IMR-90 (cell line): Measurements from ENCODE around the gene FRMPD4. TPM values are rescaled to one million over a fixed set of nuclear protein-coding genes. Genes with fewer than 3 reads are reported as not detected.

Experiments used
- ATAC-seq: fragments of 200-7000 bp; cut with Tn5 transposase; 2 replicates; pipeline ENCODE4 v1.9.1; 2020; ENCODE audit warnings: low read depth, mild to moderate bottlenecking, moderate library complexity
- BruUV-seq: library from RNA; stranded (reverse); fragments of 400-500 nt; replicated peaks from 2 replicates; lab custom pipeline; 2021; lab: Mats Ljungman, UMichigan
- CTCF ChIA-PET: fragments of 300-600 bp; formaldehyde crosslinking; extraction: SDS; loops from one replicate; lab custom pipeline; 2021; ENCODE audit warnings: antibody characterized with exemption; lab: Yijun Ruan, JAX
- POLR2A ChIA-PET: fragments of 300-600 bp; sonication (Branson Sonifier 250); formaldehyde crosslinking; loops from one replicate; lab custom pipeline; 2022; ENCODE audit warnings: antibody characterized with exemption; ENCODE audit not compliant: unreplicated experiment; lab: Charles Lee
- DNase-seq: peaks from one replicate; pipeline ENCODE4 v3.0.0; 2013
- H2AFZ ChIP-seq: replicated peaks from 2 replicates; pipeline ENCODE3; 2013; ENCODE audit warnings: low read length, mild to moderate bottlenecking; ENCODE audit not compliant: poor library complexity
- H2AK5ac ChIP-seq: 2 replicates; pipeline ENCODE4 v1.6.1; 2013; ENCODE audit warnings: low read depth, low read length, inconsistent platforms
- H2AK9ac ChIP-seq: replicated peaks from 2 replicates; pipeline ENCODE3; 2013; ENCODE audit warnings: mild to moderate bottlenecking, low read depth, low read length, moderate library complexity; ENCODE audit not compliant: poor library complexity
- H2BK120ac ChIP-seq: 2 replicates; pipeline ENCODE4 v1.6.1; 2013; ENCODE audit warnings: low read depth, low read length, inconsistent platforms
- H2BK15ac ChIP-seq: 3 replicates; pipeline ENCODE4 v1.6.1; 2013; ENCODE audit warnings: low read depth, low read length, inconsistent platforms
- H2BK20ac ChIP-seq: 2 replicates; pipeline ENCODE4 v1.6.1; 2013; ENCODE audit warnings: low read depth, mild to moderate bottlenecking, inconsistent platforms, low read length, moderate library complexity
- H2BK5ac ChIP-seq: 2 replicates; pipeline ENCODE4 v1.6.1; 2013; ENCODE audit warnings: mild to moderate bottlenecking, low read depth, low read length, inconsistent platforms; ENCODE audit not compliant: poor library complexity, severe bottlenecking
- H3K14ac ChIP-seq: replicated peaks from 2 replicates; pipeline ENCODE4 v1.6.1; 2013; ENCODE audit warnings: low read depth, low read length, inconsistent platforms
- H3K18ac ChIP-seq: 2 replicates; pipeline ENCODE4 v1.6.1; 2013; ENCODE audit warnings: low read depth, low read length, control low read depth
- H3K23ac ChIP-seq: 2 replicates; pipeline ENCODE4 v1.6.1; 2013; ENCODE audit warnings: low read depth, low read length, inconsistent platforms
- H3K27ac ChIP-seq: 2 replicates; pipeline ENCODE4 v1.5.1; 2013; ENCODE audit warnings: mild to moderate bottlenecking, control low read depth, low read length; ENCODE audit not compliant: insufficient read depth
- H3K27me3 ChIP-seq: 2 replicates; pipeline ENCODE4 v1.6.1; 2013; ENCODE audit warnings: low read length; ENCODE audit not compliant: control insufficient read depth, insufficient read depth
- H3K36me3 ChIP-seq: 2 replicates; pipeline ENCODE4 v1.6.1; 2013; ENCODE audit warnings: low read length, mixed read lengths; ENCODE audit not compliant: control insufficient read depth, insufficient read depth
- H3K4ac ChIP-seq: 2 replicates; pipeline ENCODE4 v1.6.1; 2013; ENCODE audit warnings: low read depth, low read length, inconsistent platforms
- H3K4me1 ChIP-seq: 2 replicates; pipeline ENCODE4 v1.6.1; 2013; ENCODE audit warnings: low read length, mixed read lengths; ENCODE audit not compliant: control insufficient read depth, insufficient read depth
- H3K4me2 ChIP-seq: 2 replicates; pipeline ENCODE4 v1.6.1; 2013; ENCODE audit warnings: low read depth, mild to moderate bottlenecking, control low read depth, low read length, moderate library complexity
- H3K4me3 ChIP-seq: 2 replicates; pipeline ENCODE4 v1.5.1; 2013; ENCODE audit warnings: low read depth, mild to moderate bottlenecking, control low read depth, low read length, moderate library complexity; ENCODE audit not compliant: insufficient read depth
- H3K56ac ChIP-seq: 2 replicates; pipeline ENCODE4 v1.6.1; 2013; ENCODE audit warnings: low read length, inconsistent platforms; ENCODE audit not compliant: insufficient read depth; ENCODE audit errors: extremely low read depth
- H3K79me1 ChIP-seq, 2 experiments: 2 replicates each; pipeline ENCODE4 v1.6.1; 2013; ENCODE audit warnings: low read length in 2 of 2, inconsistent platforms in 1 of 2, low read depth in 1 of 2
- H3K9ac ChIP-seq: 2 replicates; pipeline ENCODE4 v1.6.1; 2013; ENCODE audit warnings: low read depth, low read length, control low read depth
- H3K9me1 ChIP-seq: 2 replicates; pipeline ENCODE4 v1.6.1; 2013; ENCODE audit warnings: low read length, inconsistent platforms; ENCODE audit not compliant: insufficient read depth
- H3K9me3 ChIP-seq: 2 replicates; pipeline ENCODE4 v1.6.1; 2013; ENCODE audit warnings: low read length; ENCODE audit not compliant: control insufficient read depth, insufficient read depth
- H4K20me1 ChIP-seq: 2 replicates; pipeline ENCODE4 v1.6.1; 2013; ENCODE audit warnings: low read length, inconsistent platforms; ENCODE audit not compliant: insufficient read depth
- H4K5ac ChIP-seq: 2 replicates; pipeline ENCODE4 v1.6.1; 2013; ENCODE audit warnings: mild to moderate bottlenecking, low read depth, low read length, control low read depth
- H4K8ac ChIP-seq, 2 experiments: 2 replicates each; pipeline ENCODE4 v1.6.1; 2013; ENCODE audit warnings: low read depth in 2 of 2, low read length in 2 of 2, control low read depth in 1 of 2, inconsistent platforms in 1 of 2
- H4K91ac ChIP-seq: 2 replicates; pipeline ENCODE4 v1.6.1; 2013; ENCODE audit warnings: low read depth, low read length, inconsistent platforms; ENCODE audit not compliant: insufficient read depth
- CHD1 ChIP-seq: IDR thresholded peaks from 2 replicates; pipeline ENCODE4 v1.6.1; 2012; ENCODE audit warnings: low read depth, low read length, improper control_type of control experiment
- MAFK ChIP-seq: IDR thresholded peaks from 2 replicates; pipeline ENCODE4 v1.6.1; 2012; ENCODE audit warnings: low read depth, low read length, improper control_type of control experiment
- MAZ ChIP-seq: IDR thresholded peaks from 2 replicates; pipeline ENCODE4 v1.6.1; 2012; ENCODE audit warnings: low read depth, mild to moderate bottlenecking, low read length, improper control_type of control experiment, moderate library complexity, borderline replicate concordance
- POLR2A ChIP-seq: IDR thresholded peaks from 2 replicates; pipeline ENCODE4 v1.6.1; 2012; ENCODE audit warnings: mild to moderate bottlenecking, low read depth, low read length
- RAD21 ChIP-seq: IDR thresholded peaks from 2 replicates; pipeline ENCODE4 v1.6.1; 2012; ENCODE audit warnings: low read length, improper control_type of control experiment
- RCOR1 ChIP-seq: IDR thresholded peaks from 2 replicates; pipeline ENCODE4 v1.6.1; 2012; ENCODE audit warnings: mild to moderate bottlenecking, low read length, improper control_type of control experiment; ENCODE audit not compliant: insufficient replicate concordance
- SMC3 ChIP-seq: fragments of 150-350 bp; IDR thresholded peaks from 2 replicates; pipeline ENCODE4 v1.6.1; 2016; ENCODE audit warnings: low read depth, mild to moderate bottlenecking, antibody characterized with exemption, low read length, moderate library complexity
- WGBS, 2 experiments: methylation state at CpG; one replicate each; pipeline versions ENCODE4 v1.1.5 to v1.1.7; 2013; ENCODE audit warnings: missing lambda C conversion rate in 2 of 2; ENCODE audit not compliant: insufficient read length in 1 of 2; ENCODE audit errors: extremely low coverage in 2 of 2; 5-methylcytosine and 5-hydroxymethylcytosine counted together
- dilution Hi-C: fragments of 300-500 bp; cut with HindIII; formaldehyde crosslinking; loops from one replicate; pipeline ENCODE4 v1.14.3; 2018; ENCODE audit warnings: low sequenced_read_pairs; ENCODE audit not compliant: unreplicated experiment
- in situ Hi-C: fragments of 300-500 bp; cut with MboI; formaldehyde crosslinking; loops from 3 replicates; pipeline ENCODE4 v1.14.3; 2019; ENCODE audit warnings: low sequenced_read_pairs, inconsistent platforms, mixed read lengths
- intact Hi-C: fragments of 100-400 bp; cut with micrococcal nuclease; formaldehyde crosslinking; loops from 2 replicates; pipeline ENCODE4 v1.10.0; 2022
- polyA plus RNA-seq, 3 experiments: library from polyadenylated mRNA; depleted of rRNA; stranded (reverse); fragments of >200 nt; gene quantifications; 2 replicates each; pipeline ENCODE4 v1.2.3, GENCODE V29; 2012; ENCODE audit warnings: low replicate concordance in 1 of 3
- total RNA-seq: library from RNA; depleted of rRNA; stranded (reverse); fragments of >200 nt; gene quantifications from 2 replicates; pipeline ENCODE4 v1.2.3, GENCODE V29; 2012
- TF ChIP-seq, protein P1 (sequence below): fragments of 150-350 bp; IDR thresholded peaks from 2 replicates; pipeline ENCODE4 v1.6.1; 2016; ENCODE audit warnings: low read depth, mild to moderate bottlenecking, low read length, moderate library complexity, borderline replicate concordance
- TF ChIP-seq, protein P2 (sequence below): conservative IDR thresholded peaks from 2 replicates; pipeline ENCODE4 v1.5.1; 2012; ENCODE audit warnings: mild to moderate bottlenecking, low read depth, low read length, improper control_type of control experiment

Gene FRMPD4
- total and polyA plus RNA-seq, 2 of the 4 experiments (the other 2 are of a cell fraction), result 0.53 to 1.1 TPM

DNA sequence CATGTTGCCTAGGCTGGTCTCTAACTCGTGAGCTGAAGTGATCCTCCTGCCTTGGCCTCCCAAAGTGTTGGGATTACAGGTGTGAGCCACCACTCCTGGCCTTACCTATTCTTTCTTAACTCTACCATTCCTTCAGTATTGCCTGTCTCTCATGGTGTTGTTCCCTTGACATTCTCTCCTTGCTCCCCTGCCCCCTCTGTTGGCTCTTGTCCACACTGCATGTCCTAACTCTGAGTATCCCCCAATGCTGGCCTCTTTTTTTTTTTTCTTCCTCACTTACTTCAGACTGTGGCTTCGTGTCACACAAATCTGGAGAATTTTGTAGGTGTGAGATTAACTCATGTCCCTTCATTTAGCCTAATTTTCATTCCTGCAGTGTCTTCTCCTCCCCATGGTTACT is 22.9 kb upstream of the FRMPD4 start:
- no peaks in the 10 kb centered on the region for H4K20me1 ChIP-seq
- no TSS peak for BruUV-seq
- H3K79me1 ChIP-seq, result no peaks in the 10 kb centered on the region
- no peaks in the 10 kb centered on the region for H3K9me1 ChIP-seq
- H3K27ac ChIP-seq, result no peak overlapping the region
- dilution Hi-C loops, result no loop called here
- 0 out of 2 replicates have a peak, but pooled peaks cover 2% of the 10 kb centered on the region for H3K9me3 ChIP-seq
- POLR2A ChIA-PET, result no interaction called here
- WGBS, 2 experiments, result no CpG with 5 or more reads among the region's 2 CpGs
- CTCF ChIA-PET, result no interaction called here
- in situ Hi-C loops, result no loop called here
- no peak overlapping the region for H3K4me3 ChIP-seq
- no peaks in the 10 kb centered on the region for H3K27me3 ChIP-seq
- H2BK5ac ChIP-seq, result no peak overlapping the region
- H3K36me3 ChIP-seq, result no peaks in the 10 kb centered on the region
- H3K4ac ChIP-seq, result no peak overlapping the region
- H4K91ac ChIP-seq, result no peak overlapping the region
- DNase-seq, result no peak
- no peak overlapping the region for H3K56ac ChIP-seq
- no peak overlapping the region for H2BK15ac ChIP-seq
- H4K5ac ChIP-seq, result no peak overlapping the region
- no peak overlapping the region for H4K8ac ChIP-seq
- H2AK5ac ChIP-seq, result no peak overlapping the region
- H2BK20ac ChIP-seq, result no peak overlapping the region
- intact Hi-C loops, result no loop called here
- no peak overlapping the region for H2AFZ ChIP-seq
- H3K4me1 ChIP-seq, result peaks cover 3% of the 10 kb centered on the region; the same call in 1 of the 2 replicates
- no peak overlapping the region for H3K18ac ChIP-seq
- TF ChIP-seq POLR2A, result no peak
- TF ChIP-seq CHD1, result no peak
- no peak for TF ChIP-seq MAFK
- TF ChIP-seq SMC3, result no peak
- no peak for TF ChIP-seq RCOR1
- TF ChIP-seq, protein P1, sequence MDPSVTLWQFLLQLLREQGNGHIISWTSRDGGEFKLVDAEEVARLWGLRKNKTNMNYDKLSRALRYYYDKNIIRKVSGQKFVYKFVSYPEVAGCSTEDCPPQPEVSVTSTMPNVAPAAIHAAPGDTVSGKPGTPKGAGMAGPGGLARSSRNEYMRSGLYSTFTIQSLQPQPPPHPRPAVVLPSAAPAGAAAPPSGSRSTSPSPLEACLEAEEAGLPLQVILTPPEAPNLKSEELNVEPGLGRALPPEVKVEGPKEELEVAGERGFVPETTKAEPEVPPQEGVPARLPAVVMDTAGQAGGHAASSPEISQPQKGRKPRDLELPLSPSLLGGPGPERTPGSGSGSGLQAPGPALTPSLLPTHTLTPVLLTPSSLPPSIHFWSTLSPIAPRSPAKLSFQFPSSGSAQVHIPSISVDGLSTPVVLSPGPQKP, result no peak
- TF ChIP-seq RAD21, result no peak
- no peak for TF ChIP-seq MAZ
- TF ChIP-seq, protein P2, sequence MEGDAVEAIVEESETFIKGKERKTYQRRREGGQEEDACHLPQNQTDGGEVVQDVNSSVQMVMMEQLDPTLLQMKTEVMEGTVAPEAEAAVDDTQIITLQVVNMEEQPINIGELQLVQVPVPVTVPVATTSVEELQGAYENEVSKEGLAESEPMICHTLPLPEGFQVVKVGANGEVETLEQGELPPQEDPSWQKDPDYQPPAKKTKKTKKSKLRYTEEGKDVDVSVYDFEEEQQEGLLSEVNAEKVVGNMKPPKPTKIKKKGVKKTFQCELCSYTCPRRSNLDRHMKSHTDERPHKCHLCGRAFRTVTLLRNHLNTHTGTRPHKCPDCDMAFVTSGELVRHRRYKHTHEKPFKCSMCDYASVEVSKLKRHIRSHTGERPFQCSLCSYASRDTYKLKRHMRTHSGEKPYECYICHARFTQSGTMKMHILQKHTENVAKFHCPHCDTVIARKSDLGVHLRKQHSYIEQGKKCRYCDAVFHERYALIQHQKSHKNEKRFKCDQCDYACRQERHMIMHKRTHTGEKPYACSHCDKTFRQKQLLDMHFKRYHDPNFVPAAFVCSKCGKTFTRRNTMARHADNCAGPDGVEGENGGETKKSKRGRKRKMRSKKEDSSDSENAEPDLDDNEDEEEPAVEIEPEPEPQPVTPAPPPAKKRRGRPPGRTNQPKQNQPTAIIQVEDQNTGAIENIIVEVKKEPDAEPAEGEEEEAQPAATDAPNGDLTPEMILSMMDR, result no peak; the same call in 1 of the 2 replicates
- no peak overlapping the region for H3K4me2 ChIP-seq
- ATAC-seq, result no peak
- H3K9ac ChIP-seq, result no peak overlapping the region
- H3K14ac ChIP-seq, result no peak overlapping the region
- H2AK9ac ChIP-seq, result no peak overlapping the region
- no peak overlapping the region for H2BK120ac ChIP-seq
- no peak overlapping the region for H3K23ac ChIP-seq
